IMR-90 (cell line): ENCODE results near the gene SFXN3. TPM values are rescaled to one million over a fixed set of nuclear protein-coding genes. Genes with fewer than 3 reads are reported as not detected.

Source experiments
- ATAC-seq: fragments of 200-7000 bp; cut with Tn5 transposase; 2 replicates; pipeline ENCODE4 v1.9.1; 2020; ENCODE audit warnings: low read depth, mild to moderate bottlenecking, moderate library complexity
- BruUV-seq: library from RNA; stranded (reverse); fragments of 400-500 nt; replicated peaks from 2 replicates; lab custom pipeline; 2021; lab: Mats Ljungman, UMichigan
- CTCF ChIA-PET: fragments of 300-600 bp; formaldehyde crosslinking; extraction: SDS; loops from one replicate; lab custom pipeline; 2021; ENCODE audit warnings: antibody characterized with exemption; lab: Yijun Ruan, JAX
- POLR2A ChIA-PET: fragments of 300-600 bp; sonication (Branson Sonifier 250); formaldehyde crosslinking; loops from one replicate; lab custom pipeline; 2022; ENCODE audit warnings: antibody characterized with exemption; ENCODE audit not compliant: unreplicated experiment; lab: Charles Lee
- DNase-seq: peaks from one replicate; pipeline ENCODE4 v3.0.0; 2013
- H2AFZ ChIP-seq: replicated peaks from 2 replicates; pipeline ENCODE3; 2013; ENCODE audit warnings: low read length, mild to moderate bottlenecking; ENCODE audit not compliant: poor library complexity
- H2AK5ac ChIP-seq: 2 replicates; pipeline ENCODE4 v1.6.1; 2013; ENCODE audit warnings: low read depth, low read length, inconsistent platforms
- H2AK9ac ChIP-seq: replicated peaks from 2 replicates; pipeline ENCODE3; 2013; ENCODE audit warnings: mild to moderate bottlenecking, low read depth, low read length, moderate library complexity; ENCODE audit not compliant: poor library complexity
- H2BK120ac ChIP-seq: 2 replicates; pipeline ENCODE4 v1.6.1; 2013; ENCODE audit warnings: low read depth, low read length, inconsistent platforms
- H2BK15ac ChIP-seq: 3 replicates; pipeline ENCODE4 v1.6.1; 2013; ENCODE audit warnings: low read depth, low read length, inconsistent platforms
- H2BK20ac ChIP-seq: 2 replicates; pipeline ENCODE4 v1.6.1; 2013; ENCODE audit warnings: low read depth, mild to moderate bottlenecking, inconsistent platforms, low read length, moderate library complexity
- H2BK5ac ChIP-seq: 2 replicates; pipeline ENCODE4 v1.6.1; 2013; ENCODE audit warnings: mild to moderate bottlenecking, low read depth, low read length, inconsistent platforms; ENCODE audit not compliant: poor library complexity, severe bottlenecking
- H3K14ac ChIP-seq: replicated peaks from 2 replicates; pipeline ENCODE4 v1.6.1; 2013; ENCODE audit warnings: low read depth, low read length, inconsistent platforms
- H3K18ac ChIP-seq: 2 replicates; pipeline ENCODE4 v1.6.1; 2013; ENCODE audit warnings: low read depth, low read length, control low read depth
- H3K23ac ChIP-seq: 2 replicates; pipeline ENCODE4 v1.6.1; 2013; ENCODE audit warnings: low read depth, low read length, inconsistent platforms
- H3K27ac ChIP-seq: 2 replicates; pipeline ENCODE4 v1.5.1; 2013; ENCODE audit warnings: mild to moderate bottlenecking, control low read depth, low read length; ENCODE audit not compliant: insufficient read depth
- H3K27me3 ChIP-seq: 2 replicates; pipeline ENCODE4 v1.6.1; 2013; ENCODE audit warnings: low read length; ENCODE audit not compliant: control insufficient read depth, insufficient read depth
- H3K36me3 ChIP-seq: 2 replicates; pipeline ENCODE4 v1.6.1; 2013; ENCODE audit warnings: low read length, mixed read lengths; ENCODE audit not compliant: control insufficient read depth, insufficient read depth
- H3K4ac ChIP-seq: 2 replicates; pipeline ENCODE4 v1.6.1; 2013; ENCODE audit warnings: low read depth, low read length, inconsistent platforms
- H3K4me1 ChIP-seq: 2 replicates; pipeline ENCODE4 v1.6.1; 2013; ENCODE audit warnings: low read length, mixed read lengths; ENCODE audit not compliant: control insufficient read depth, insufficient read depth
- H3K4me2 ChIP-seq: 2 replicates; pipeline ENCODE4 v1.6.1; 2013; ENCODE audit warnings: low read depth, mild to moderate bottlenecking, control low read depth, low read length, moderate library complexity
- H3K4me3 ChIP-seq: 2 replicates; pipeline ENCODE4 v1.5.1; 2013; ENCODE audit warnings: low read depth, mild to moderate bottlenecking, control low read depth, low read length, moderate library complexity; ENCODE audit not compliant: insufficient read depth
- H3K56ac ChIP-seq: 2 replicates; pipeline ENCODE4 v1.6.1; 2013; ENCODE audit warnings: low read length, inconsistent platforms; ENCODE audit not compliant: insufficient read depth; ENCODE audit errors: extremely low read depth
- H3K79me1 ChIP-seq, 2 experiments: 2 replicates each; pipeline ENCODE4 v1.6.1; 2013; ENCODE audit warnings: low read length in 2 of 2, inconsistent platforms in 1 of 2, low read depth in 1 of 2
- H3K9ac ChIP-seq: 2 replicates; pipeline ENCODE4 v1.6.1; 2013; ENCODE audit warnings: low read depth, low read length, control low read depth
- H3K9me1 ChIP-seq: 2 replicates; pipeline ENCODE4 v1.6.1; 2013; ENCODE audit warnings: low read length, inconsistent platforms; ENCODE audit not compliant: insufficient read depth
- H3K9me3 ChIP-seq: 2 replicates; pipeline ENCODE4 v1.6.1; 2013; ENCODE audit warnings: low read length; ENCODE audit not compliant: control insufficient read depth, insufficient read depth
- H4K20me1 ChIP-seq: 2 replicates; pipeline ENCODE4 v1.6.1; 2013; ENCODE audit warnings: low read length, inconsistent platforms; ENCODE audit not compliant: insufficient read depth
- H4K5ac ChIP-seq: 2 replicates; pipeline ENCODE4 v1.6.1; 2013; ENCODE audit warnings: mild to moderate bottlenecking, low read depth, low read length, control low read depth
- H4K8ac ChIP-seq, 2 experiments: 2 replicates each; pipeline ENCODE4 v1.6.1; 2013; ENCODE audit warnings: low read depth in 2 of 2, low read length in 2 of 2, control low read depth in 1 of 2, inconsistent platforms in 1 of 2
- H4K91ac ChIP-seq: 2 replicates; pipeline ENCODE4 v1.6.1; 2013; ENCODE audit warnings: low read depth, low read length, inconsistent platforms; ENCODE audit not compliant: insufficient read depth
- CEBPB ChIP-seq: IDR thresholded peaks from 2 replicates; pipeline ENCODE4 v1.6.1; 2012; ENCODE audit warnings: low read depth, low read length, improper control_type of control experiment
- FOS ChIP-seq: fragments of 150-350 bp; IDR thresholded peaks from 2 replicates; pipeline ENCODE4 v1.6.1; 2016; ENCODE audit warnings: low read depth, low read length
- MXI1 ChIP-seq: IDR thresholded peaks from 2 replicates; pipeline ENCODE4 v1.6.1; 2012; ENCODE audit warnings: low read depth, mild to moderate bottlenecking, low read length, moderate library complexity, borderline replicate concordance
- POLR2A ChIP-seq: IDR thresholded peaks from 2 replicates; pipeline ENCODE4 v1.6.1; 2012; ENCODE audit warnings: mild to moderate bottlenecking, low read depth, low read length
- WGBS, 2 experiments: methylation state at CpG; one replicate each; pipeline versions ENCODE4 v1.1.5 to v1.1.7; 2013; ENCODE audit warnings: missing lambda C conversion rate in 2 of 2; ENCODE audit not compliant: insufficient read length in 1 of 2; ENCODE audit errors: extremely low coverage in 2 of 2; 5-methylcytosine and 5-hydroxymethylcytosine counted together
- dilution Hi-C: fragments of 300-500 bp; cut with HindIII; formaldehyde crosslinking; loops from one replicate; pipeline ENCODE4 v1.14.3; 2018; ENCODE audit warnings: low sequenced_read_pairs; ENCODE audit not compliant: unreplicated experiment
- in situ Hi-C: fragments of 300-500 bp; cut with MboI; formaldehyde crosslinking; loops from 3 replicates; pipeline ENCODE4 v1.14.3; 2019; ENCODE audit warnings: low sequenced_read_pairs, inconsistent platforms, mixed read lengths
- intact Hi-C: fragments of 100-400 bp; cut with micrococcal nuclease; formaldehyde crosslinking; loops from 2 replicates; pipeline ENCODE4 v1.10.0; 2022
- polyA plus RNA-seq, 3 experiments: library from polyadenylated mRNA; depleted of rRNA; stranded (reverse); fragments of >200 nt; gene quantifications; 2 replicates each; pipeline ENCODE4 v1.2.3, GENCODE V29; 2012; ENCODE audit warnings: low replicate concordance in 1 of 3
- total RNA-seq: library from RNA; depleted of rRNA; stranded (reverse); fragments of >200 nt; gene quantifications from 2 replicates; pipeline ENCODE4 v1.2.3, GENCODE V29; 2012

SFXN3 gene
- total and polyA plus RNA-seq, 2 of the 4 experiments (the other 2 are of a cell fraction): 64.7 to 77.2 TPM

DNA sequence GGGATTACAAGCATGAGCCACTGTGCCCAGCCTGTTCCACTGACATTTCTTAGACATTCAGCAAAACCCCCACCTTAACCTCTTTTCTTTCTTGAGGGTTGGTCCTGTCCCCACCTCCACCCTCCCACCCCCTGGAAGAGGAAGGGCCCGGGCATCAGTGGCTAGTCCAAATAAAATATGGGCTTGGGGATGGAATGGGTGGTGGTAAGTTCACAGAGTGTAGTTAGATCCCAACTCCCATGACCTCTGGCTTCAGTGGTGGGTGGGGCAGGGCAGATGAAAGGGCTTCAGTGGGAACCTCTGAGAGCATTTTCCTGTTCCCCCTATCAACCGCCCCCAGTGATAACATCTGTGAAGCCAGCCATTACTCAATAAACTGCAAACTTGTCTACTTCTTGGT, 9.8 kb downstream of the SFXN3 start:
- Histone ChIP-seq H3K27me3 (no peaks in the 10 kb centered on the region), H4K91ac (no peak overlapping the region), H3K36me3 (peaks cover 37% of the 10 kb centered on the region), H2BK15ac (no peak overlapping the region), H3K56ac (no peak overlapping the region), H3K27ac (no peak overlapping the region), H2BK20ac (no peak overlapping the region), H2BK5ac (no peak overlapping the region), H4K20me1 (peaks cover 9% of the 10 kb centered on the region; the same call in 1 of the 2 replicates), H3K14ac (no peak overlapping the region), H3K4me3 (no peak overlapping the region), H3K4me2 (no peak overlapping the region), H3K18ac (no peak overlapping the region), H2AFZ (peak overlapping the region; percentile 52), H2AK5ac (no peak overlapping the region), H2AK9ac (no peak overlapping the region), H2BK120ac (no peak overlapping the region), H3K4me1 (peaks cover 10% of the 10 kb centered on the region), H3K4ac (0 out of 2 replicates have a peak overlapping the region, but pooled peaks have one; percentile 3), H3K9me1 (peaks cover 5% of the 10 kb centered on the region; the same call in 1 of the 2 replicates), H3K9me3 (no peaks in the 10 kb centered on the region), H3K9ac (no peak overlapping the region), H3K79me1 (peaks cover 9 to 25% of the 10 kb centered on the region in 2 experiments; a peak in 3 of 4 replicates), H3K23ac (no peak overlapping the region), H4K5ac (no peak overlapping the region), H4K8ac (no peak overlapping the region)
- no TSS peak for BruUV-seq
- intact Hi-C loops: loop anchor here (1.0 kb wide), 2 partner anchors 27 to 101 kb away; no protein-coding TSS in a partner anchor
- DNase-seq (no peak), ATAC-seq (no peak)
- no peak for TF ChIP-seq FOS
- TF ChIP-seq CEBPB: no peak
- no peak for TF ChIP-seq POLR2A
- no peak for TF ChIP-seq MXI1
- dilution Hi-C loops: no loop called here
- CTCF ChIA-PET: interaction anchor here (0.9 to 1.3 kb wide), 6 partner anchors 9 to 26 kb away, joined by 3 to 6 read pairs (median 4); partner anchors contain the start of genes PDZD7 and SFXN3
- POLR2A ChIA-PET: interaction anchor here (0.6 kb wide), 1 partner anchor 14 kb away, joined by 5 read pairs; no protein-coding TSS in a partner anchor
- in situ Hi-C loops: no loop called here
- WGBS, 2 experiments: no CpG with 5 or more reads among the region's 2 CpGs
